Measurements from ENCODE around the gene RFPL4A.

RFPL4A gene

DNA sequence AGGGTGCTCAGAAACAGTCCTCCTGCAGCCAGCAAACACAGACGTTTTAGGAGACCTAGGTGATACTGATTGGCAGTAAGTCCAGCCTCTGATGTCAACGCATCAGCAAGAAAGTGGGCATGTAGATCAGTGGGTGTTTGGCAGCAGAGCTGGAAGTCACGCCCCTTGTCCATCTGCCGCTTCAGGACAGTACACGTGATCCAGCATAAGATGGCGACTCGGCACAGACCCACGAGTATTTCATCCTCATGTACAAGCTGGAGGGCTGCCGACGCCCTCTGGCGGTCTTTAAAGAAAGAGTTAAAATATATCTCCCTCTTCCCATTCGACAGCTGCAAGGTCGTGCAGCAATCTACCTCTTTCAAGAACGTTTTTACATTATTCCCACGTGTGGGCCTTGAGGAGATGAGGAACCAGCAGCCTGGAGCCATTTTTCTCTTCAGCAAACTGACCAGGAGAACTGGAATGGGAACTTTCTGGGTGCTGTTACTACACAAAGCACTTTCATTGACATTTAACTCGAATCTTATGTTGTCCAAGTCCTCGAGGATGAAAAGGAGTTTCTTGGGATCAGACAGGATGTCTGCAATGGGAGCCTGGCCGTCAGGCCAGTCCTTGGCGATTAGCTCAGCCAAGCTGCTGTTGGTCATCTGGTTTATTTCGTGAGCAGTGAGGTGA lies 50.6 kb downstream of the RFPL4A start:
- DNase-seq (ENCODE audit: low read depth): peak; percentile 21

DNA sequence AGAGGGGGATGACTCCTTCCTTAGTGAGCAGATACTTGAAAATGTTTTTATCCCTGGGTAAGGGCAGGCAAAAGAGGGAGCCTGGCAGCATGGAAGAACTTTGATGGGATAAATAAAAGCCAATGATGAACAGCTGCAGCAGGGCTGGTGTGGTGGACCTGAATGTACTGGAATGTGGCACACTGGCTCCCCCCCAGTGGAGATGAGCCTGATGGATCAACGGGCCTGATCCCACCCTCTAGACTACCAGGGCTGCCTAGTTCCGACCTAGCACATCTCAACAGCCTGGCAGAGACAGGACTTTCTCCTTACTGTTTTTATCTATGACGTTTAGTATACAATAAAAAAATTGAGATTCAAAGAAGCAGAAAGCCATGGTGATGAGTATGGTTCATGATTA lies 52.4 kb downstream of the RFPL4A start:
- DNase-seq (ENCODE audit: low read depth): no peak

DNA sequence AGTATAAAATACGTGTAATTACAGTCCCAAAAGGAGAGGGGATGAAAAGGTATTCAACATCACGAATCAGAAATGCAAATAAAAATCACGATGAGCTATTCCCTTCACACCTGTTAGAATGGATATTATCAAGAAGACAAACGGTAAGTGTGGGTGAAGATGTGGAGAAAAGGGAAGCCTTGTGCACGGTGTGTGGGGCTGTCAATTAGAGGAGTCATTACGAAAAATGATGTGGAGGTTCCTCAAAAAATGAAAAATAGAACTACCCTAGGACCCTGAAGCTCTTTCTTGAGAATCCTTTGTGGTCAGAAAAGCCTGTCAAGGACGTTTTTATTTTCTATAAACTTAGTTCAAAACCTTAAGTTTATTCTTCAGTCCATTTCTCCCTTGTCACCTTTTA lies 53.6 kb downstream of the RFPL4A start:
- no peak for DNase-seq (ENCODE audit: low read depth)
